ENCODE measurements around the gene C10orf71. TPM values are rescaled to one million over a fixed set of nuclear protein-coding genes. Genes with fewer than 3 reads are reported as not detected.

The C10orf71 gene
- total and polyA plus RNA-seq, 2 donors (not counting 1 experiment from before 2014, with no cell fraction given) = not detected

- no peak overlapping the region for H2AFZ ChIP-seq (ENCODE audit: insufficient read depth, low read depth, low read length, poor library complexity, severe bottlenecking)
- H4K20me1 ChIP-seq (ENCODE audit: control insufficient read depth, insufficient read depth, low read length, poor library complexity, severe bottlenecking) = no peaks in the 10 kb centered on the region
- peaks cover 0 to 6% (median 1%) of the 10 kb centered on the region in 4 experiments for H3K27me3 ChIP-seq (replicated peaks in 1 of 4; ENCODE audit: control extremely low read depth in 1 of 4, control insufficient read depth in 3 of 4, insufficient read depth in 4 of 4, low read length in 3 of 4)
- H3K9me3 ChIP-seq (ENCODE audit: control extremely low read depth in 1 of 3, control insufficient read depth in 2 of 3, insufficient read depth in 1 of 3, low read length in 2 of 3) = no peaks in the 10 kb centered on the region
- no peaks in the 10 kb centered on the region for H3K36me3 ChIP-seq (replicated peaks in 1 of 2; ENCODE audit: control extremely low read depth in 1 of 2, control insufficient read depth in 1 of 2, extremely low read depth in 1 of 2, insufficient read depth in 2 of 2, low read length in 1 of 2)
- Mint-ChIP-seq H3K27ac (no peak overlapping the region), H3K4me1 (no peaks in the 10 kb centered on the region), H3K9me3 (ENCODE audit: insufficient read depth) (no peaks in the 10 kb centered on the region), H3K4me3 (no peak overlapping the region), H3K27me3 (peaks cover 15% of the 10 kb centered on the region)
- H3K79me2 ChIP-seq (ENCODE audit: control insufficient read depth, insufficient read depth, low read length) = no peaks in the 10 kb centered on the region
- DNase-seq = no peak
- TF ChIP-seq CTCF (IDR thresholded peaks at IDR 0.05) (no peak), EZH2 (IDR thresholded peaks at IDR 0.05; ENCODE audit: borderline replicate concordance, insufficient read depth, low read depth, low read length, poor library complexity, severe bottlenecking) (no peak)
- intact Hi-C loops (cut with micrococcal nuclease) = no loop called here
- H3K4me1 ChIP-seq (ENCODE audit: control insufficient read depth in 2 of 2, insufficient read depth in 2 of 2, low read length in 2 of 2) = no peaks in the 10 kb centered on the region
- H3K9ac ChIP-seq (ENCODE audit: low read length) = no peak overlapping the region
- no peak overlapping the region for H3K4me3 ChIP-seq (ENCODE audit: control extremely low read depth in 1 of 5, extremely low read depth in 1 of 5, insufficient read depth in 1 of 5, low read depth in 2 of 5, low read length in 4 of 5)
- POLR2A ChIA-PET = no interaction called here
- H3K27ac ChIP-seq (ENCODE audit: low read length in 2 of 2) = no peak overlapping the region
- ATAC-seq (ENCODE audit: low read depth) = no peak
- CTCF ChIA-PET = no interaction called here
- H3K4me2 ChIP-seq (replicated peaks; ENCODE audit: low read depth, low read length, poor library complexity, severe bottlenecking) = no peak overlapping the region
- WGBS (ENCODE audit: insufficient coverage) = 89% methylated on average over 10 of the region's 12 CpGs
Observed at GRCh38 chr10:49282879-49283341, 16.1 kb upstream of the C10orf71 start.

GRCh38 chr10:49283491-49283890, 15.5 kb upstream of the C10orf71 start:
- no peak for DNase-seq
- ChIA-PET CTCF (no interaction called here), POLR2A (no interaction called here)
- no peak overlapping the region for H2AFZ ChIP-seq (ENCODE audit: insufficient read depth, low read depth, low read length, poor library complexity, severe bottlenecking)
- peaks cover 0 to 6% (median 1%) of the 10 kb centered on the region in 4 experiments for H3K27me3 ChIP-seq (replicated peaks in 1 of 4; ENCODE audit: control extremely low read depth in 1 of 4, control insufficient read depth in 3 of 4, insufficient read depth in 4 of 4, low read length in 3 of 4)
- H3K9me3 Mint-ChIP-seq (ENCODE audit: insufficient read depth) = no peaks in the 10 kb centered on the region
- no peak overlapping the region for H3K9ac ChIP-seq (ENCODE audit: low read length)
- H3K79me2 ChIP-seq (ENCODE audit: control insufficient read depth, insufficient read depth, low read length) = no peaks in the 10 kb centered on the region
- ATAC-seq (ENCODE audit: low read depth) = no peak
- H4K20me1 ChIP-seq (ENCODE audit: control insufficient read depth, insufficient read depth, low read length, poor library complexity, severe bottlenecking) = no peaks in the 10 kb centered on the region
- no peak overlapping the region for H3K4me3 ChIP-seq (ENCODE audit: control extremely low read depth in 1 of 5, extremely low read depth in 1 of 5, insufficient read depth in 1 of 5, low read depth in 2 of 5, low read length in 4 of 5)
- no peak overlapping the region for H3K4me2 ChIP-seq (replicated peaks; ENCODE audit: low read depth, low read length, poor library complexity, severe bottlenecking)
- H3K4me1 Mint-ChIP-seq = no peaks in the 10 kb centered on the region
- H3K9me3 ChIP-seq (ENCODE audit: control extremely low read depth in 1 of 3, control insufficient read depth in 2 of 3, insufficient read depth in 1 of 3, low read length in 2 of 3) = no peaks in the 10 kb centered on the region
- H3K36me3 ChIP-seq (replicated peaks in 1 of 2; ENCODE audit: control extremely low read depth in 1 of 2, control insufficient read depth in 1 of 2, extremely low read depth in 1 of 2, insufficient read depth in 2 of 2, low read length in 1 of 2) = no peaks in the 10 kb centered on the region
- H3K27me3 Mint-ChIP-seq = peaks cover 14% of the 10 kb centered on the region
- intact Hi-C loops (cut with micrococcal nuclease) = no loop called here
- TF ChIP-seq CTCF (IDR thresholded peaks at IDR 0.05) (no peak), EZH2 (IDR thresholded peaks at IDR 0.05; ENCODE audit: borderline replicate concordance, insufficient read depth, low read depth, low read length, poor library complexity, severe bottlenecking) (no peak)
- H3K27ac Mint-ChIP-seq = no peak overlapping the region
- WGBS (ENCODE audit: insufficient coverage) = 100% methylated on average over 2 of the region's 6 CpGs
- H3K4me3 Mint-ChIP-seq = no peak overlapping the region
- H3K27ac ChIP-seq (ENCODE audit: low read length in 2 of 2) = no peak overlapping the region
- H3K4me1 ChIP-seq (ENCODE audit: control insufficient read depth in 2 of 2, insufficient read depth in 2 of 2, low read length in 2 of 2) = no peaks in the 10 kb centered on the region
